Measurements from ENCODE around the gene FIGLA. TPM values are rescaled to one million over a fixed set of nuclear protein-coding genes. Genes with fewer than 3 reads are reported as not detected.

The FIGLA gene
- total RNA-seq, 4 donors from 2014 or later, result not detected

DNA sequence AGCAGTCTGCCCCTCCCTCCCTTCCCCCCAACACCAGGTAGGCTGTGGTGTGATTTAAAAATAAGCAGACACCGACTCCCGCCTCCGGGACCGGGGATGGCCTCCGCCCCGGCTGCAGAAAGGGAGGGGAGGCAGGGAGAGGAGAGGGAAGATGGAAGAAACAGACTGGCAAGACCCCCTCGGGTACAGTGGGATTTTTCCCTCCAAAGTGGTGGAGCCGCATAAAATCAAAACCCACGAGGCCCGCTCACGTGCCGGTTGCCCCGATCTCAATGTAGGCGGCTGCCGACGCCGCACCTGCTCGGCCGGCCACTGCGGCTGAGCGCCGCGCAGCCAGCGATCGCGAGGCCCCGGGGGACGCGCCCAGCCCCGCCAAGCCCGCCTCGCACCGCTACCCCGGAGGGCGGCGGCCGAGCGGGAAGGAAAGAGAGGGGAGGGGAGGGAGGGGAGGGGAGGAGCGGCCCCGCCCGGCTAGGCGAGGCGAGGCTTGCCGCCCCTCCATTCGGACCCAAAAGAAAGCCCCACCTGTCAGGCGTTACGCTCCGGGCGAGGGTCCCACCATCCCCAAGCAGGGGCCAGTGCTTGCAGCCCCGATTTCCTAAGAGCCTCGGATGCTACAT lies 23.3 kb downstream of the FIGLA start:
- DNase-seq (ENCODE audit: low spot score) (no peak), ATAC-seq (ENCODE audit: low FRiP score) (peak; percentile 20)
- TF ChIP-seq, protein P1, sequence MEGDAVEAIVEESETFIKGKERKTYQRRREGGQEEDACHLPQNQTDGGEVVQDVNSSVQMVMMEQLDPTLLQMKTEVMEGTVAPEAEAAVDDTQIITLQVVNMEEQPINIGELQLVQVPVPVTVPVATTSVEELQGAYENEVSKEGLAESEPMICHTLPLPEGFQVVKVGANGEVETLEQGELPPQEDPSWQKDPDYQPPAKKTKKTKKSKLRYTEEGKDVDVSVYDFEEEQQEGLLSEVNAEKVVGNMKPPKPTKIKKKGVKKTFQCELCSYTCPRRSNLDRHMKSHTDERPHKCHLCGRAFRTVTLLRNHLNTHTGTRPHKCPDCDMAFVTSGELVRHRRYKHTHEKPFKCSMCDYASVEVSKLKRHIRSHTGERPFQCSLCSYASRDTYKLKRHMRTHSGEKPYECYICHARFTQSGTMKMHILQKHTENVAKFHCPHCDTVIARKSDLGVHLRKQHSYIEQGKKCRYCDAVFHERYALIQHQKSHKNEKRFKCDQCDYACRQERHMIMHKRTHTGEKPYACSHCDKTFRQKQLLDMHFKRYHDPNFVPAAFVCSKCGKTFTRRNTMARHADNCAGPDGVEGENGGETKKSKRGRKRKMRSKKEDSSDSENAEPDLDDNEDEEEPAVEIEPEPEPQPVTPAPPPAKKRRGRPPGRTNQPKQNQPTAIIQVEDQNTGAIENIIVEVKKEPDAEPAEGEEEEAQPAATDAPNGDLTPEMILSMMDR (IDR thresholded peaks at IDR 0.05), result no peak

DNA sequence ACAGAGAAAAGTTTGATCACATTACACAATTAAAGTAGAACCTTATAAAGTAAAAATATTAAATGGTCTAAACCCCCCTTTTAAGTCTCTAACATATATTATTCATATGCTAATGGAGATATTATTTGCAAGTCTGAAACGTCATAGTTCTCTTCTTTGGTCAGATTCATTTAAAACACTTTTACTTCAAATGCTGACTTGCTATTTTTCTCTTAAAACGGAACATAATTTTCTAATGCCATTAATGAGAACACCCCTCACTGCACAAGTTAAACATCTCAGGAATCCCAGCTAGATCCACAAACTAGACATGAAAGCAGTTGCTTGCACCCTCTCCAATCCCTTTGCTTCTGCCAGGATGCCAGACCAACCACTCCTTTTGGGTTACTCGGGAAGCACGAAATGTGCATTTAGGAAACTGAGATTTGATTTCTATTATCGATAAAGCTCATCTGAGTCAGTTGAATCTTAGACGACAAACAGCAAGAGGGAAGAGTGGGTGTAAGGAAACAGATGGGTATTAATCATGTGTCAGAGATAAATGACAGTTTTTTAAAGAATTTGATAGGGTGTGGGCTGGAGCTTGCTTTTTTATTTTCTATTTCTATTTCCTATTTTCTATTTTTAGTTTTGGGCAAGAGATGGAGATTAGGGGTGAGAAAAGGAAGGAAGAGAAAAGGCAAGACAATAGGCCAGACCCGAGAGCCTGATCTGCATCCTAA lies 23.9 kb downstream of the FIGLA start:
- no peak for DNase-seq (ENCODE audit: low spot score)
- ATAC-seq (ENCODE audit: low FRiP score), result no peak
- TF ChIP-seq, protein P1 (IDR thresholded peaks at IDR 0.05), result no peak

DNA sequence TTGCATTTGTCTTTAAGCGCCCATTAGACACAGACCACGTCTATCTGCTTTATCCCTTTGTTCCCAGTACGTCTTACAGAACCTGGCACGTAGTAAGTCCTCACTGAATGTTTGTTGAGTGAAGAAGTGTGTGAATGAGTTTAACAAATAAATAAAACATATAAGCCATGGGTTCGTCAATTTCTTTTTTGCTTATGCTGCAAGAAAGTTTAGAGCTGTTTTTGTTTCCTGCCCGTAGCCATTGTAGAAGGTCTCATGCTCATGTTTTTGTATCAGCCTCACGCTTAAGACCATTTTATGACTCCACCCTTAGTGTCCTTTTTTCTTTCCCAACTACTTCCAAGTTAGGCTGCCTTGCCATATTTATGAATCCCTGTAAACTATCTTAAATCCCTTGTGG lies 24.9 kb downstream of the FIGLA start:
- DNase-seq (ENCODE audit: low spot score) (no peak), ATAC-seq (ENCODE audit: low FRiP score) (no peak)
- TF ChIP-seq, protein P1 (IDR thresholded peaks at IDR 0.05), result no peak

DNA sequence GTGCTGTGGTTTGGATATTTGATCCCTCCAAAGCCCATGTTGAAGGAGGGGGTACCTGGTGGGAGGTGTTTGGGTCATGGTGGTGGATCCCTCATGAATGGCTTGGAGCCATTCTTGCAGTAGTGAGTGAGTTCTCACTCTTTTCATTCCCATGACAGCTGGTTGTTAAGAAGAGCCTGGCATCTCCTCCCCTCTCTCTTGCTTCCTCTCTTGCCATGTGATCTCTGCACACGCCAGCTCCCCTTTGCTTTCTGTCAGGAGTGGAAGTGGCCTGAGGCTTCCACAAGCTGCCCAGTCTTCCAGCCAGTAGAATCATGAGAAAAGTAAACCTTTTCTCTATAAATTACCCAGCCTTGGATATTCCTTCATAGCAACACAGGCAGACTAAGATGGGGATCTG lies 31.0 kb downstream of the FIGLA start:
- TF ChIP-seq, protein P1 (IDR thresholded peaks at IDR 0.05), result no peak
- ATAC-seq (ENCODE audit: low FRiP score) (no peak), DNase-seq (ENCODE audit: low spot score) (no peak)

DNA sequence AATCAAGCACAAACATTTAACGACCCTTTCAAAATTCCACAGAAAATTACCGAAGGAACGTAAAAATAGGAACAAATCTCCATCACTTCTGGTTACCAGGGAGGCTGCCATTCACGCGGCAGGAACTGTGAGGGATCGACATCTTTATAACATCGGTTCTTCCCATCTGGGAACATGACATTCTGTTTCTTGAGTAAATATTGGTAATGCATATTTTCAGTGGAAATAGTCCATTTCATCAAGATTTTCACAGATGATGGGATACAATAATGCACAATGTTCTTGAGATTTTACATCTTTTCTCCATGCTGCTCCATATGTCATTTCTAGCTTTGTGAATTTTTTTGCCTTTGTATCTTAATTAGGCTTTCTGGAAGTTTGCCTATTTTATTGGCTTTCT lies 32.5 kb downstream of the FIGLA start:
- DNase-seq (ENCODE audit: low spot score) (no peak), ATAC-seq (ENCODE audit: low FRiP score) (no peak)
- TF ChIP-seq, protein P1 (IDR thresholded peaks at IDR 0.05), result no peak

DNA sequence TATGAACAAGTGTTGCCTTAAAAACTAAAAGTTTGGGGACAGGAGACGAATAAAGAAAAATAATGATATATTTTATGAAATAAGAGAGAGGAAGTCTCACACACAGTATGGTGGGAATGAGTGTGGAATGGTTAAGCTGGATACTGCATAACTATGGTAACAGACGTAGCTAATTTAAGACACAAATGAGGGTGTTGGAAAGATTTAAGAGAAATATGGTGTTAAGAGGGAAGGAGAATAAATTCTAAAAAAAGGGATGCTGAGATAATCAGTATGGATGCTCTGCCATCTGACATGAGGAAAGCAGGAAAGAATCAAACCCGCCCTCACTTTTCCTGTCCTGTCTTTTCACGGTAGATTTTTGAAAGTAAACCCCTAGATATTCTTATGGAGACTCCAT lies 33.1 kb downstream of the FIGLA start:
- TF ChIP-seq, protein P1 (IDR thresholded peaks at IDR 0.05), result no peak
- DNase-seq (ENCODE audit: low spot score) (no peak), ATAC-seq (ENCODE audit: low FRiP score) (no peak)

DNA sequence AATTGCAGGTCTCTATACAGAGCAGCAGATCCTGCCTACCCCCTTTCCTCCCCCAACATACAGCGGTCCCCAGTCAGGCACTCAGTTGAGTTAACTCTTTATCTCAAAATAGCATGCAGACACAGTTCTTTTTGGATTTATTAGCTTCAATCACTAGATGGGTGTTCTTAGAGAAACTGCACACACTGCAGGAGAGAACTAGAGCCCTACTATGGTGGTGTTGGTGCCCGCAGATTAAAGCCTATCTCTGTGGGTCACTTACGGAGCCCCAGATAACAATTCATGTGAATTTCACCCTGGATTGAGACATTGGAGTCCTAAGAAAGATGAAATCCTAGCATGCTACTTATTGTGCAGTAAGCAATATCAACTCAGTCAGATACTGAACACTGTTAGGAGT lies 34.3 kb downstream of the FIGLA start:
- no peak for ATAC-seq (ENCODE audit: low FRiP score)
- TF ChIP-seq, protein P1 (IDR thresholded peaks at IDR 0.05), result no peak
- DNase-seq (ENCODE audit: low spot score), result no peak
